ENCODE results near the gene OR2F1.

The OR2F1 gene

DNA sequence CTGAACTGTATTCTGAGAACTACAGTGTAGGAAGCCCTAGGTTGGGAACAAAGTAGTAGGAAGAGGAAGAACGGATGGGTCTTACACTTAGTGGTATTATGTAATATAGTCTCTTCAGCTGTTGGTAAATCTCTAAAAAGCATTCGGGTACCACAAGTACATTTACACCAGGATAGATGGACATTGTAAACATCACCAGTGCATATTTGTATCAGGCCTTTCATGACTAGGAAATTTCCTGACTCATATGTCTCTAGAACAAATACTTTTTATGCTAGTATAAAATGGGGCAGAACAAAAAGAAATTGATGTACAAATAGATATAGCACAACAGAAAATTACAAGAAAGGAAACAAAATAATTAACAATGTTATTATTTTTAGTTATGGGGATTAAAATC is 23.9 kb downstream of the OR2F1 start:
- H3K4me1 ChIP-seq: no peaks in the 10 kb centered on the region
- H2AFZ ChIP-seq: no peak overlapping the region
- TF ChIP-seq, protein P1, sequence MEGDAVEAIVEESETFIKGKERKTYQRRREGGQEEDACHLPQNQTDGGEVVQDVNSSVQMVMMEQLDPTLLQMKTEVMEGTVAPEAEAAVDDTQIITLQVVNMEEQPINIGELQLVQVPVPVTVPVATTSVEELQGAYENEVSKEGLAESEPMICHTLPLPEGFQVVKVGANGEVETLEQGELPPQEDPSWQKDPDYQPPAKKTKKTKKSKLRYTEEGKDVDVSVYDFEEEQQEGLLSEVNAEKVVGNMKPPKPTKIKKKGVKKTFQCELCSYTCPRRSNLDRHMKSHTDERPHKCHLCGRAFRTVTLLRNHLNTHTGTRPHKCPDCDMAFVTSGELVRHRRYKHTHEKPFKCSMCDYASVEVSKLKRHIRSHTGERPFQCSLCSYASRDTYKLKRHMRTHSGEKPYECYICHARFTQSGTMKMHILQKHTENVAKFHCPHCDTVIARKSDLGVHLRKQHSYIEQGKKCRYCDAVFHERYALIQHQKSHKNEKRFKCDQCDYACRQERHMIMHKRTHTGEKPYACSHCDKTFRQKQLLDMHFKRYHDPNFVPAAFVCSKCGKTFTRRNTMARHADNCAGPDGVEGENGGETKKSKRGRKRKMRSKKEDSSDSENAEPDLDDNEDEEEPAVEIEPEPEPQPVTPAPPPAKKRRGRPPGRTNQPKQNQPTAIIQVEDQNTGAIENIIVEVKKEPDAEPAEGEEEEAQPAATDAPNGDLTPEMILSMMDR (IDR thresholded peaks at IDR 0.05): no peak
- H3K9ac ChIP-seq: no peak overlapping the region
- H3K27ac ChIP-seq: no peak overlapping the region
- no peaks in the 10 kb centered on the region for H3K79me2 ChIP-seq
- H3K36me3 ChIP-seq (ENCODE audit: control insufficient read depth, insufficient read depth, low read length): no peaks in the 10 kb centered on the region
- no peak overlapping the region for H3K4me2 ChIP-seq (ENCODE audit: low read length)
- H3K27me3 ChIP-seq (ENCODE audit: control insufficient read depth, insufficient read depth, low read length): no peaks in the 10 kb centered on the region
- no peaks in the 10 kb centered on the region for H3K9me3 ChIP-seq (ENCODE audit: control insufficient read depth, low read length)
- no peak overlapping the region for H3K4me3 ChIP-seq (ENCODE audit: low read depth, low read length)

DNA sequence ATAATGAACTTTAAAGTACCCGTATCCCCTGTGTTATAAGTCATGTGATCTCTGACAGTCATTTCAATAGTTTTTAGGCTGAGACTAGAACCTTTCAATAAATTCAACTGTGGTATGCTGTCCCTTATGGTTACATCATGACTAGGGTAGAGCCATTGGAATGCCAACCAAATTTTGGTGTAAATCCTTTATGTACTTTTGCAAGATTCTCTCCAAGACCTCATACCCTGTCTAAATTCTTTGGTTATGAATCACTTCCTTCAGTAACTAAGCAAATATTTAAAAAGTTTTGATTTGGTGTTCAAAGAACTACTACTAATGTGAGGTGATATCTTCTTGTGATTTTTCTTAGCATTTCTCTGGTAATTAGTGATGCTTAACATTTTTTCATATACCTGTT is 24.7 kb downstream of the OR2F1 start:
- Histone ChIP-seq H3K4me3 (ENCODE audit: low read depth, low read length) (no peak overlapping the region), H2AFZ (no peak overlapping the region), H3K4me1 (no peaks in the 10 kb centered on the region), H3K9me3 (ENCODE audit: control insufficient read depth, low read length) (no peaks in the 10 kb centered on the region), H3K27me3 (ENCODE audit: control insufficient read depth, insufficient read depth, low read length) (no peaks in the 10 kb centered on the region), H3K79me2 (no peaks in the 10 kb centered on the region), H3K27ac (no peak overlapping the region), H3K9ac (no peak overlapping the region), H3K36me3 (ENCODE audit: control insufficient read depth, insufficient read depth, low read length) (no peaks in the 10 kb centered on the region), H3K4me2 (ENCODE audit: low read length) (no peak overlapping the region)
- TF ChIP-seq, protein P1 (IDR thresholded peaks at IDR 0.05): no peak

DNA sequence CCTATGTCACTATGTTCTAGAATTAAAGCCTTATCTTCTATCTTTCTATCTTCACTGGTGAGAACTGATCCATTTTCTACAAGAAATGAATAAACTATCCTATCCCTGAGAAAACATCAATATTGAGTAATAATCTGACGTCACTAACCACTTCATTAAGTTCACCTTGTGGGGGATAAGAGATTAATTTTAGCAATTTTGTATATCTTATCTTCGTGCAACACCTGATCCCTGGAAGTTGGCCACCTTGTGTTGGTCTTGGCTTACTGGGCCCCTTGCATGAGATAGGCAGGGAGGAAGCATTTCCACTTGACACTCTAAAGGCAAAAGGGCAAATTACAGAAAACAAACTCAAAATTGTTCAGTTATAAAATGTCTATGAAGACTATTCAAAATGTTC is 25.4 kb downstream of the OR2F1 start:
- Histone ChIP-seq H3K9ac (no peak overlapping the region), H2AFZ (no peak overlapping the region), H3K27ac (no peak overlapping the region), H3K9me3 (ENCODE audit: control insufficient read depth, low read length) (no peaks in the 10 kb centered on the region), H3K36me3 (ENCODE audit: control insufficient read depth, insufficient read depth, low read length) (no peaks in the 10 kb centered on the region), H3K27me3 (ENCODE audit: control insufficient read depth, insufficient read depth, low read length) (no peaks in the 10 kb centered on the region), H3K79me2 (no peaks in the 10 kb centered on the region), H3K4me2 (ENCODE audit: low read length) (no peak overlapping the region), H3K4me1 (no peaks in the 10 kb centered on the region), H3K4me3 (ENCODE audit: low read depth, low read length) (no peak overlapping the region)
- TF ChIP-seq, protein P1 (IDR thresholded peaks at IDR 0.05): no peak

DNA sequence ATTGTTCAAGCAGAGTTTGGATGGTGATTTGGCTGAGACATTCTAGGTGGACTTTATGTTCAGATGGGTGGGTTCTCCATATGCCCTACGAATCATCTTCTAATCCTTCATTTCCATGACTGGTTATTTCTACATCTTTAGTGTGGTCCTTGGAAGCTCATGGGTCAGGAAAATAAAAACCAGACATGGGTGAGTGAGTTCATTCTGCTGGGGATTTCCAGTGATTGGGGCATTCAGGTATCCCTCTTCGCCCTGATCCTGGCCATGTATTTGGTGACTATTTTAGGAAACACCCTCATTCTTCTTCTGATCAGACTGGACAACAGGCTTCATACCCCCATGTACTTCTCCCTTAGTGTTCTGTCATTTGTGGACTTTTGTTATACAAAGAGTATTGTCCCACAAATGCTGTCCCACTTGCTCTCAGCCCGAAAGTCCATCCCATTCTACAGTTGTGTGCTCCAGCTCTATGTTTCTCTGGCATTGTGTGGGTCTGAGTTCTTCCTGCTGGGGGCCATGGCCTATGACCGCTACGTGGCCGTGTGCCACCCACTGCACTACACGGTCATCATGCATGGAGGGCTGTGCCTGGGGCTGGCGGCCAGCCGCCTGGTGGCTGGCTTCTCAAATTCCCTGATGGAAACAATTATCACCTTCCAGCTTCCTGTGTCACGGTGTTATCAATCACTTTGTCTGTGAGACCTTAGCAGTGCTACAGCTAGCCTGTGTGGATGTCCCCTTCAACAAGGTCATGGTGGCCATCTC is 26.3 kb downstream of the OR2F1 start:
- Histone ChIP-seq H3K9ac (no peak overlapping the region), H3K27ac (no peak overlapping the region), H3K9me3 (ENCODE audit: control insufficient read depth, low read length) (no peaks in the 10 kb centered on the region), H2AFZ (no peak overlapping the region), H3K79me2 (no peaks in the 10 kb centered on the region), H3K4me2 (ENCODE audit: low read length) (no peak overlapping the region), H3K4me3 (ENCODE audit: low read depth, low read length) (no peak overlapping the region), H3K36me3 (ENCODE audit: control insufficient read depth, insufficient read depth, low read length) (no peaks in the 10 kb centered on the region), H3K27me3 (ENCODE audit: control insufficient read depth, insufficient read depth, low read length) (no peaks in the 10 kb centered on the region), H3K4me1 (no peaks in the 10 kb centered on the region)
- TF ChIP-seq, protein P1 (IDR thresholded peaks at IDR 0.05): no peak

DNA sequence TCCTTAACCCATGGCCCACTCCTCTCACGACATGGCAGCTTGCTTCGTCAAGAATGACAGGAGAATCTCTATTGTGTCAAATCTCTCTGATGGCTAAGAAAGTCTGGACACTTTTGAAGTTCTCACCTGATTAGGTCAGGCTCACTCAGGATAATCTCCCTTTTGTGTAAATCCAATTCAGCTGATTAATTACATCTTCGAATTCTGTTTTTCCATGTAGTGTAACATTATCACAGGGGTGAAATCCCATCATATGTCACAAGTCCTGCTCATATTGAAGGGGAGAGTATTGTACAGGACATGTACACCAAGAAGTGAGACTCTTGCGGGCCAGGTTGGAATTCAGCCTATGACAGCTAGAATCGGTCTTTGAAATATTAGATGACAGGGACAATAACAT is 29.3 kb downstream of the OR2F1 start:
- TF ChIP-seq, protein P1 (IDR thresholded peaks at IDR 0.05): no peak
- H3K27ac ChIP-seq: no peak overlapping the region
- H3K9me3 ChIP-seq (ENCODE audit: control insufficient read depth, low read length): no peaks in the 10 kb centered on the region
- H3K9ac ChIP-seq: no peak overlapping the region
- H3K79me2 ChIP-seq: no peaks in the 10 kb centered on the region
- no peaks in the 10 kb centered on the region for H3K4me1 ChIP-seq
- H2AFZ ChIP-seq: no peak overlapping the region
- H3K36me3 ChIP-seq (ENCODE audit: control insufficient read depth, insufficient read depth, low read length): no peaks in the 10 kb centered on the region
- H3K4me3 ChIP-seq (ENCODE audit: low read depth, low read length): no peak overlapping the region
- H3K4me2 ChIP-seq (ENCODE audit: low read length): no peak overlapping the region
- H3K27me3 ChIP-seq (ENCODE audit: control insufficient read depth, insufficient read depth, low read length): no peaks in the 10 kb centered on the region

Measured in parathyroid adenoma (tissue), 2 donors.